Measurements from ENCODE around the gene PPP1R12C. TPM values are rescaled to one million over a fixed set of nuclear protein-coding genes. Genes with fewer than 3 reads are reported as not detected.
"Not testable (repeated sequence)": the region's sequence is repeated elsewhere in the genome, so short reads cannot be mapped to it uniquely, and the experiment has no call there.

PPP1R12C gene
- polyA plus RNA-seq, 5 donors = 45.4 to 88.7 (median 69.3) TPM

GRCh38 chr19:55077106-55077505 lies 40.3 kb downstream of the PPP1R12C start:
- DNase-seq = no peak

- no peak for DNase-seq
Measured at GRCh38 chr19:55076321-55076720, 41.1 kb downstream of the PPP1R12C start.

GRCh38 chr19:55075371-55075998 lies 42.0 kb downstream of the PPP1R12C start, which contains the start of gene EPS8L1:
EPS8L1 (plus strand) TSS chr19:55075869; CDS start chr19:55076445, 576 bp downstream.
- no peak for DNase-seq

- DNase-seq = no peak
Measured at GRCh38 chr19:55071913-55072312, 45.5 kb downstream of the PPP1R12C start.

GRCh38 chr19:55071129-55071502 lies 46.3 kb downstream of the PPP1R12C start:
- no peak for DNase-seq

GRCh38 chr19:55070466-55071128 lies 46.8 kb downstream of the PPP1R12C start:
- DNase-seq = no peak

GRCh38 chr19:55069865-55070197 lies 47.6 kb downstream of the PPP1R12C start:
- no peak for DNase-seq

GRCh38 chr19:55068950-55069864 lies 48.2 kb downstream of the PPP1R12C start:
- peak; percentile 37 to 38 for DNase-seq

- DNase-seq = no peak
Measured at GRCh38 chr19:55067869-55068268, 49.6 kb downstream of the PPP1R12C start.

- DNase-seq = no peak
Measured at GRCh38 chr19:55066107-55066709, 51.2 kb downstream of the PPP1R12C start.

GRCh38 chr19:55065516-55065915 lies 51.9 kb downstream of the PPP1R12C start:
- not testable (repeated sequence) for DNase-seq

GRCh38 chr19:55063492-55063843 lies 54.0 kb downstream of the PPP1R12C start:
- no peak for DNase-seq

- DNase-seq = peak; percentile 78 to 79
Measured at GRCh38 chr19:55062735-55063491, 54.5 kb downstream of the PPP1R12C start, which contains the start of gene RDH13. RDH13 (minus strand) TSS chr19:55063148; CDS start chr19:55063032, 116 bp downstream.

- not testable (repeated sequence) for DNase-seq
Measured at GRCh38 chr19:55060287-55060686, 57.1 kb downstream of the PPP1R12C start.

GRCh38 chr19:55058781-55059610 lies 58.4 kb downstream of the PPP1R12C start:
- no peak for DNase-seq

GRCh38 chr19:55056827-55057226 lies 60.6 kb downstream of the PPP1R12C start:
- DNase-seq = no peak

GRCh38 chr19:55053735-55054134 lies 63.7 kb downstream of the PPP1R12C start:
- no peak for DNase-seq

- DNase-seq = no peak
Measured at GRCh38 chr19:55050749-55051532, 66.5 kb downstream of the PPP1R12C start.

GRCh38 chr19:55048446-55048845 lies 69.0 kb downstream of the PPP1R12C start:
- no peak for DNase-seq

- no peak for DNase-seq
Measured at GRCh38 chr19:55047951-55048350, 69.5 kb downstream of the PPP1R12C start.

Measured in right lung (tissue), 5 donors.